Fibroblast of lung (primary cell): ENCODE data around the gene ICOSLG.

Source experiments
- CTCF ChIP-seq, 2 donors: IDR thresholded peaks in 1 of 2; conservative IDR thresholded peaks in 1 of 2; 1 replicate in 1 of 2; 2 replicates in 1 of 2; pipeline ENCODE4 v1.5.1; 2011 to 2012; ENCODE audit warnings: low read length in 2 of 2, control low read depth in 1 of 2, inconsistent platforms in 1 of 2, low read depth in 1 of 2, mild to moderate bottlenecking in 1 of 2
- EZH2 ChIP-seq: IDR thresholded peaks from 2 replicates; pipeline ENCODE4 v1.5.1; 2012; ENCODE audit warnings: low read length, control low read depth, mild to moderate bottlenecking; ENCODE audit errors: missing control alignments

- TF ChIP-seq CTCF (conservative IDR thresholded peaks at IDR 0.05 in 1 of 2, IDR thresholded peaks at IDR 0.05 in 1 of 2; ENCODE audit: low read depth in 1 of 2, low read length in 2 of 2) (no peak), EZH2 (no peak)
Observed at GRCh38 chr21:44263221-44263760, 22.5 kb upstream of the ICOSLG start.
